Gastroesophageal sphincter (tissue), 4 donors: Measurements from ENCODE around the gene ABHD8. TPM values are rescaled to one million over a fixed set of nuclear protein-coding genes. Genes with fewer than 3 reads are reported as not detected.

Source experiments
- ATAC-seq: fragments of 150-250 bp; one replicate; pipeline ENCODE4 v1.9.1; 2016; ENCODE audit warnings: mild to moderate bottlenecking, moderate library complexity
- H3K27ac ChIP-seq, 4 donors: fragments of 200-600 bp; sonication (generic) in 3 of 4; 1 replicate in 3 of 4; 2 replicates in 1 of 4; pipeline ENCODE4 v1.5.1; 2016 to 2019
- H3K27me3 ChIP-seq: fragments of 200-600 bp; sonication (generic); one replicate; pipeline ENCODE4 v1.5.1; 2019
- H3K36me3 ChIP-seq, 2 donors: fragments of 200-600 bp; sonication (generic); one replicate each; pipeline ENCODE4 v1.5.1; 2019; ENCODE audit warnings: control low read depth in 1 of 2
- H3K4me1 ChIP-seq, 3 donors: fragments of 200-600 bp; sonication (generic); 1 replicate in 2 of 3; 2 replicates in 1 of 3; pipeline ENCODE4 v1.5.1; 2016 to 2019; ENCODE audit warnings: control low read depth in 2 of 3
- H3K4me3 ChIP-seq, 2 donors: fragments of 200-600 bp; sonication (generic); one replicate each; pipeline ENCODE4 v1.5.1; 2019; ENCODE audit warnings: mild to moderate bottlenecking in 1 of 2, moderate library complexity in 1 of 2
- H3K9me3 ChIP-seq, 3 donors: fragments of 200-600 bp; sonication (generic); one replicate each; pipeline ENCODE4 v1.5.1; 2017 to 2019; ENCODE audit warnings: control low read depth in 2 of 3
- CTCF ChIP-seq, 4 experiments: fragments of 200-600 bp in 2 of 4; fragments of 450-650 bp in 2 of 4; sonication (generic) in 1 of 4; IDR thresholded peaks; one replicate each; pipeline ENCODE4 v1.5.1; 2017 to 2019; ENCODE audit warnings: antibody characterized with exemption in 4 of 4, mild to moderate bottlenecking in 2 of 4, moderate library complexity in 2 of 4
- EP300 ChIP-seq: sonication (generic); formaldehyde crosslinking; IDR thresholded peaks from one replicate; pipeline ENCODE4 v1.6.1; 2017; ENCODE audit warnings: antibody characterized with exemption, mild to moderate bottlenecking
- POLR2A ChIP-seq, 2 donors: fragments of 450-650 bp; IDR thresholded peaks; one replicate each; pipeline ENCODE4 v1.6.1; 2017; ENCODE audit warnings: antibody characterized with exemption in 2 of 2, mild to moderate bottlenecking in 2 of 2, moderate library complexity in 1 of 2
- POLR2AphosphoS5 ChIP-seq: sonication (generic); formaldehyde crosslinking; IDR thresholded peaks from one replicate; pipeline ENCODE4 v1.6.1; 2017; ENCODE audit warnings: antibody characterized with exemption
- WGBS, 2 donors: methylation state at CpG; one replicate each; pipeline ENCODE4 v1.1.5; 2018; ENCODE audit warnings: low coverage in 1 of 2; 5-methylcytosine and 5-hydroxymethylcytosine counted together
- total RNA-seq, 4 donors: library from RNA; depleted of rRNA; stranded (reverse); fragments of >200 nt; gene quantifications; one replicate each; pipeline ENCODE4 v1.1.0, GENCODE V29; 2016

ABHD8 gene
- total RNA-seq, 4 donors from 2014 or later, result 13.2 to 34.4 (median 24.3) TPM

DNA sequence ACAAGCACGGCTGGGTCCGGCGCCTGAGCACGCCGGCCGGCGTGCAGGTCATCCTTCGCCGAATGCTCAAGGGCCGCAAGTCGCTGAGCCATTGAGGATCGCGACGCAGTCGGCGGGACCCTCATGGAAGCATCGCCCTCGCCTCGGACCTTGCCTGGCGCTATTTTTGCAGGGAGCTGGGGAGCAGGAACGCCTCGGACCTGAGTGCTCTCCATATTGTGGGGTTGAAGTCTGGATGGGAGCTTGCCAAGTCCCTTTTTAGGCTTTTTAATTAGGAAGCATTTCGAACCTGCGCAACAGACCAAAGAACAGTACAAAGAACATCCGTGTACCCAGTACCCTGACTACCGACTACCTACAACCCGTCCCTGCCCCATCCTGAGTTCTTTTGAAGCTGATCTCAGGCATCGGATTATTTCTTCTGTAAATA lies 3.1 kb upstream of the ABHD8 start:
- ATAC-seq, result no peak
- peaks cover 0 to 3% of the 10 kb centered on the region in 2 donors for H3K36me3 ChIP-seq
- WGBS, 2 donors, result 14 to 21% methylated on average over 6 of the region's 28 CpGs
- H3K27me3 ChIP-seq, result no peaks in the 10 kb centered on the region
- H3K4me3 ChIP-seq, result peak overlapping the region; percentile 53 to 81
- TF ChIP-seq POLR2AphosphoS5, result no peak
- TF ChIP-seq POLR2A (IDR thresholded peaks at IDR 0.05), result no peak
- no peak for TF ChIP-seq CTCF (IDR thresholded peaks at IDR 0.05)
- TF ChIP-seq EP300, result no peak
- peak overlapping the region; percentile 64 to 94 (median 91) for H3K27ac ChIP-seq
- peaks cover 0 to 90% (median 43%) of the 10 kb centered on the region in 3 donors for H3K4me1 ChIP-seq
- H3K9me3 ChIP-seq, result no peaks in the 10 kb centered on the region

- TF ChIP-seq POLR2A (IDR thresholded peaks at IDR 0.05) (peak in 1 of 2 donors; percentile 40), POLR2AphosphoS5 (no peak), EP300 (no peak), CTCF (IDR thresholded peaks at IDR 0.05) (peak in 3 of 4 experiments; percentile 83 to 92 (median 91))
- WGBS, 2 donors, result no CpG with 5 or more reads among the region's 55 CpGs
These were observed 2.5 kb upstream of the ABHD8 start, which contains the start of gene MRPL34 for GRCh38 chr19:17305517-17306284. MRPL34 (plus strand) TSS chr19:17305872; CDS start chr19:17305893, 21 bp downstream.

GRCh38 chr19:17305216-17305516 lies 1.9 kb upstream of the ABHD8 start:
- H3K9me3 ChIP-seq, result no peaks in the 10 kb centered on the region
- H3K4me1 ChIP-seq, result peaks cover 0 to 90% (median 39%) of the 10 kb centered on the region in 3 donors
- TF ChIP-seq POLR2AphosphoS5 (peak; percentile 97), CTCF (IDR thresholded peaks at IDR 0.05) (no peak)
- no peaks in the 10 kb centered on the region for H3K27me3 ChIP-seq
- WGBS, 2 donors, result no CpG with 5 or more reads among the region's 7 CpGs
- H3K36me3 ChIP-seq, result peaks cover 0 to 14% of the 10 kb centered on the region in 2 donors
- H3K27ac ChIP-seq, result peak overlapping the region; percentile 7 to 94 (median 91)
- no peak for ATAC-seq
- H3K4me3 ChIP-seq, result peak overlapping the region in 1 of 2 donors; percentile 81

More at GRCh38 chr19:17305517-17306284, 2.5 kb upstream of the ABHD8 start, which contains the start of gene MRPL34:
- peaks cover 0 to 8% of the 10 kb centered on the region in 2 donors for H3K36me3 ChIP-seq
- no peaks in the 10 kb centered on the region for H3K9me3 ChIP-seq
- no peaks in the 10 kb centered on the region for H3K27me3 ChIP-seq
- ATAC-seq, result peak; percentile 80
- peak within 1 kb of the TSS; percentile 53 to 81 for H3K4me3 ChIP-seq
- H3K4me1 ChIP-seq, result peaks cover 0 to 90% (median 43%) of the 10 kb centered on the region in 3 donors
- H3K27ac ChIP-seq, result peak within 1 kb of the TSS; percentile 64 to 94 (median 91)

GRCh38 chr19:17304386-17305215 lies 1.4 kb upstream of the ABHD8 start:
- no peaks in the 10 kb centered on the region for H3K9me3 ChIP-seq
- no peak overlapping the region for H3K4me3 ChIP-seq
- peaks cover 0 to 88% (median 38%) of the 10 kb centered on the region in 3 donors for H3K4me1 ChIP-seq
- no peak for TF ChIP-seq CTCF (IDR thresholded peaks at IDR 0.05)
- TF ChIP-seq POLR2A (IDR thresholded peaks at IDR 0.05), result no peak
- TF ChIP-seq POLR2AphosphoS5, result no peak
- no peak for TF ChIP-seq EP300
- peaks cover 0 to 18% of the 10 kb centered on the region in 2 donors for H3K36me3 ChIP-seq
- no peaks in the 10 kb centered on the region for H3K27me3 ChIP-seq
- WGBS, 2 donors, result 60 to 61% methylated on average over 1 to 7 of the region's 12 CpGs
- no peak for ATAC-seq
- peak overlapping the region; percentile 7 to 94 (median 91) for H3K27ac ChIP-seq
